GM18868 (cell line): ENCODE measurements around the gene RNF6.
A peak's percentile ranks its signal among the peaks of the same experiment; 100 is the strongest.

Source experiments
- ATAC-seq: cut with Tn5 transposase; IDR thresholded peaks from one replicate; pipeline ENCODE4 v1.9.1; 2021; ENCODE audit warnings: mild to moderate bottlenecking, moderate library complexity; ENCODE audit not compliant: unreplicated experiment

Gene RNF6

DNA sequence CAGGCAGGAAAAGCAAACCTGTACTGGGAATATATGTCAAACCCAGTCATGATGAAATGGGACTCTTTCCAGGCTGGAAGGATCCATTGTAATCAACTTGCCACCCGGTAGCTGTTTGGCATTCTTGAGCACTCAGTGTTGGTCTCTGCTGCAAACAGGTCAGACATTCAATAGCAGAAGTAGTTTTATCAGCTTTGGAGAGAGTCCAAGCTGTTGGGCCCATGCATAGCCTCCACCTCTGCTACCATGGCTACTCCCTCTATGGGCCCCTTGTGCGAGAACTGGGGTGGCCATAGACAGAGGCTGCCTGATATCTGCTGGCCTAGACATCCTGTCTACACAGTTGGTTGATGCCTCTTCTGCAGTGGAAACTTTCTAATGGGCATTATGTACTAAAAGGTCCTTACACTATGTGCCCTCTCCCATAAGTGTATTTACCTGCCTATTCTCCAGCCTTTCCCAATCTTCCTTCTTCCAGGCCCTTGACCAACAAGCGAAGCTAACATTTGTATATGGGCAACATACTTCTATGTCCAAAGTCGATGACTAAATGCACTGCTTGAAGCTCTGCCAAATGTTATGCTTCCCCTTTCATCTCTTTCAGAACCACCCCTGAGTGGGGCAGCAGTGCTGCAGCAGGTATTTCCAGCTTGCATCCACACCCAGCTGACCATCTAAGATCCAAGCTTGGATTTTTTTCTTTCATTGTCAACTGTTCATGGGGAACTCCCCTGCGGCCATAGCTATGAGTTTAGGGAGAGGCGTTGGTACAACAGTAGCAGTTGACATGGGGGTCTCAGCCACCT lies 5.3 kb upstream of the RNF6 start:
- ATAC-seq: no peak

DNA sequence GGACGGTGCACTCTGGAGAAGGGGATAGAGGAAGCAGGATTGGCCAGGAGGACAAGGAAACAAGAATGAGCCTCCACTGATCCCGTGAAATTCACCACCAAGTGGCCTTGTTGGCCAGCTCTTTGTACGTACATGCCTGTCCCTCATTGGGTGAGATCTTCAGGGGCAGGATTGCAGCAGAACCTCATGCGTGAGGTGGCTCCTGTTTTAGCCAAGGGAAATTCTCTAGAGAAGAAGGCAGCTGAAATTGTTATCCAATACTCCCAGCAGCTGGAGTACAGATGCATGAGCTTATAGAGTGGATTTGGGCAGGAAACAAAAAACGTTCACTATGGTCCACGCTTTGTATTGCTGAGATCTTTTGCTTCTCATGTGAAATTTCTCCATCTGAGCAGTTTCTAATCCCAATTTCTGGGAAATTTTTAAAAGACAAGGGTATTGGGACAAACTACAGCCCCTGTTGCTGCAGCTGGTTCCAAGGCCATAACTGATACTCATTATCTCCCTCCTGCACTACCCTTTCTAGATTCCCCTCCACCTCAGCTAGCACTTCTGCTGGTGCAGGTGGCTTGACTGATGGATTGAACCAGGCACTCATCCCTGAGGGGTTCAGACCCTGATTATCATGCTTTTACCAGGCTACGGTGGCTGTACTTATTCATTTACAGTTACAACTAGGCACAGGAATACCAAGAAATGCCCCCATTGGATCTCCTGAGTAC lies 3.9 kb upstream of the RNF6 start:
- ATAC-seq: no peak

GRCh38 chr13:26222520-26223046 lies 469 bp upstream of the RNF6 start:
- ATAC-seq: peak; percentile 44

- peak; percentile 22 for ATAC-seq
These were observed 754 bp downstream of the RNF6 start for GRCh38 chr13:26221399-26221720.

DNA sequence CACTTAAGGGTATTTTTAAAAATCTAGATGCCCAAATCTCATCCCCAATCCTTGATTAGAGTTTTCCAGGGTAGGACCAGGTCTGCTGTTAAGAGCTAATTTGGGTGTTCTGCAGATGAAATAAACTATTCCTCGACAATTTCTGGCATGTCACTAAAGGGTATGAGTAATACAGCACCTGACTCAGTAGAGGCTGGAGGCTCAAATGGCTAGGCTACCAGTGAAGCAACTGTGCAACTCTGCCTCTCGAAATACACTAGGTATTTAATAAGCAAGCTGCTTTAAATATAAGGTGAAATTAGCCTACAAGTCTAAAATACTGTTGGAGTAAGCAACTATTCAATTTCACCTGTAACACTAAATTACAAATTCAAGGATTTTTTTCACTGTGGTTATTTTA lies 1.5 kb downstream of the RNF6 start:
- no peak for ATAC-seq

DNA sequence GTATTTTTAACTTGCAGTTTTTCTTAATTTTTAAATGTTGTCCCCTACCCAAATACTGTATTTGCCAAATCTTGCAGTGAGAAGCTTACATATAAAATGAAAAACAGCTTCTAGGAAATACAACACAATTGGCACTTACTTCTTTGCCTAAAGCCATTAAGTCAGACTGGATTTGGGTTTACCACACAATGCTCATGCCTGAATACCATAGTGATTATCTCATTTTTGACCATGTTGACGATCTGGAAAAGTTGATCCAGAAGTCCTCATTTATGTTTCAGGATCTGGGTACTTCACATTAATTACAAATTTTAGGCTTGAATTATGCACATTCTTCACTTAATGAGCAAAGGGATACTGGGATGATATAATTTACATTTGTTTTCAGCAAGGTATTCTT lies 2.4 kb downstream of the RNF6 start:
- ATAC-seq: no peak

DNA sequence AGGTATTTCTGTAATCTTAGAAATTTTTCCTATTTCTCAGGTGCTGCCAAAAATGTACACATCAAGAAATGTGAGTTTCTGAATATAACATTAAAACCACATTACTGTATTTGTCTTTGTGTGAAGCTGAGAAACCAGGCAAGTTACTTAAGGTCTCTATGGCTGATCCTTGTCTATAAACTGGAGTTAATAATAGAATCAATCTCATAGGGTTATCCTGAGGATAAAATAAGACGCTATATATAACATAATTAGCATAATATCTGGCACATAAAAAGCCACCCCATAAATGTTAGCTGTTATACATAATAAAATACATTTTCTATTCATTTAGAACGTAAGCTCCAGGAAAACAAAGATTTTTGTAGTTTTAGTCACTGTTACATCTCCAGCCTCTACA lies 6.1 kb downstream of the RNF6 start:
- no peak for ATAC-seq

DNA sequence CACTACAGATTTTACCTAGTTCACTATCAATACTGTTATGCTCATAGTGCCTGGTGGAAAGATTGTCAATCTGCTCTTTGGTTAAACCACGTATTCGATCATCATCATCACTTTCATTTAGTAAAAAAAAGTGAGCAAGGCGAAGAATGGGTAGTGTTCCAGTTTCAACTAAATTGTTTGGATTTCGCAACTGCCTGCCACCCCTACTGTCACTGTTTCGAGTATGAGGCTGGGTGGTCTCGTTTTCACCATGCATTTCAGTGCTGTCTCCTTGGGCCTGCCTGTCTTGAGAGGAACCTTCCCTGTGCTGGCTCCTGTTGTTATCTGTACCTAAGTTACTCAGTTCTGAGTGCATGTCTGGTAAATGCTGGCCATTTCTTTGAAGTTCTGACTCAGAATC lies 8.1 kb downstream of the RNF6 start:
- ATAC-seq: no peak

GRCh38 chr13:26213345-26213744 lies 8.8 kb downstream of the RNF6 start:
- no peak for ATAC-seq

GRCh38 chr13:26208287-26208686 lies 13.8 kb downstream of the RNF6 start:
- ATAC-seq: no peak

DNA sequence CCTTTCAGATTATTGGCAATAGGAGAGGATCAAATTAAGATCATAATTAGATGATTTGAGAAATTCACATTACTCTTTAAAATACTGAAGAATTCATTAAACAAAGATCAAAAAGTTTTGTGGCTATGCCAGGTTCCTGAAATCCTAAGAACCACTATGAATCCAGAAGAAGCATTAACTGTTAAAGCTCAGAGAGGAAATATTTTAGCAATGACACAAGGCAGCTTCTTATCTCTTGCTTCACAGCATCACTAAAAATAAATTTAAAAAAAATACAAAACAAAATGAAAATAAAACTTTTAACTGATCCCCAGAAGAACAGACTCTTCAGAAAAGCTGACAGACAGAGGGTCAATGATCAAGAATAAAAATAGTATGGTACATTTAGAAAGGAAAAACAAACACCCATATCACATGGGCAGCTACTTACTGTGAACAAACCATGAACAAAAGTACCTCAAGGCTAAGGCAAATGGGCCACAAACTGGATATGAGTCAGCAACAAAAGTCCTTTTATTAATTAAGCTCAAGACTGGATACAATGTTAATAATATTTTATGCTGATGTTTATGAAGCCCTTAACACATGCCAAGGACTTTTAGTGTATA lies 19.6 kb downstream of the RNF6 start:
- no peak for ATAC-seq

- ATAC-seq: no peak
These were observed 21.3 kb downstream of the RNF6 start for GRCh38 chr13:26200811-26201210.

DNA sequence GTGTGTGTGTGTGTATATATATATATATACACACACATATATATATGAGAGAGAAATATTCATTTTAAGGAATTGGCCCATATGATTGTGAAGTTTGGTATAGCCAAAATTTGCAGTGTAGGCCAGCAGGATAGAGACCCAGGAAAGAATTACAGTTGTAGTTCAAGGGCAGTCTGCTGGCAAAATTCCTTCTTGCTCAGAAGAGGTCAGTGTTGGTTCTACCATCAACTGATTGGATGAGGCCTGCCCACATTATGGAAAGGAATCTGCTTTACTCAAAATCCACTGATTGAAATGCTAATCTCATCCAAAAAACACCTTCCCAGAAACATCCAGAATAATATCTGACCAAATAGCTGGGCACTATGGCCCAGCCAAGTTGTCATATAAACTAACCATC lies 24.0 kb downstream of the RNF6 start:
- no peak for ATAC-seq

GRCh38 chr13:26197298-26197697 lies 24.8 kb downstream of the RNF6 start:
- no peak for ATAC-seq

- ATAC-seq: no peak
These were observed 35.1 kb downstream of the RNF6 start for GRCh38 chr13:26186995-26187394.

- peak; percentile 71 for ATAC-seq
These were observed 35.8 kb downstream of the RNF6 start for GRCh38 chr13:26186118-26186870.

DNA sequence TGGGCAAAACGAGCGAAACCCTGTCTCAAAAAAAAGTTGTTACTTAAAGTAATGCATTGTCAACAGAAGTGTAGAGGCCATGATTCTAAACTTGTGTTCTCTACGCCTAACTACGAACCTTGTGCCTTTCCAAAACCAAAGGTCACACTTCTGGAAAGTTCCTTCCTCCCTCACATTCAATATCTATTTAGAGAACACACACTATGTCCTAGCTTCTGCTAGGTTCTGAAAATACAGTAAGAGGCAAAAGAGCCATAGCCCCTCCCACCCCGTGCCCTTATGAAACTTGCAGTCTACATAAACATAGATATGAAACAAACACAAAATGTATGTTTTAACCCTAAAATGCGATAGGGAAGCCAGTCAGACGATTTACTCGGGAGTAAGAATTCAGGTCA lies 36.4 kb downstream of the RNF6 start:
- peak; percentile 5 for ATAC-seq

- peak; percentile 39 for ATAC-seq
These were observed 37.3 kb downstream of the RNF6 start for GRCh38 chr13:26184791-26185250.

GRCh38 chr13:26183416-26183815 lies 38.7 kb downstream of the RNF6 start:
- no peak for ATAC-seq

- no peak for ATAC-seq
These were observed 42.8 kb downstream of the RNF6 start for GRCh38 chr13:26179344-26179743.

DNA sequence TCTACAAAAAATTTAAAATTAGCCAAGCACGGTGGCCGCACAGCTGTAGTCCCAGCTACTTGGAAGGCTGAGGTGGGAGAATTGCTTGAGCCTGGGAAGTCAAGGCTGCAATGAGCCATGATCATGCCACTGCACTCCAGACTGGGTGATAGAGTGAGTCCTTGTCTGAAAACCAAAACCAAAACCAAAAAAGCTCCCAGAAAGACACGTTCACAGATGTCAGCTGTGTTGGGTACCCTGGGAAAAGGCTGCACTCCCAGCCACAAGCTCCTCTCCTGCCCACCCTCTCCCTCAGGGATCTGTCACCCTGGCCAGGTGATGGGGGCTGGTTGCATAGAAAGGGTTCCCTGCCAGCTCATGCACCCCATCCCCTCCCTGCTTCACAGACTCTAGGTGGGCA lies 53.3 kb downstream of the RNF6 start:
- no peak for ATAC-seq
